HG03460 (cell line): ENCODE data around the gene ZNF662.

Experiments used
- ATAC-seq: cut with Tn5 transposase; IDR thresholded peaks from one replicate; pipeline ENCODE4 v1.9.1; 2021; ENCODE audit not compliant: unreplicated experiment

ZNF662 gene

DNA sequence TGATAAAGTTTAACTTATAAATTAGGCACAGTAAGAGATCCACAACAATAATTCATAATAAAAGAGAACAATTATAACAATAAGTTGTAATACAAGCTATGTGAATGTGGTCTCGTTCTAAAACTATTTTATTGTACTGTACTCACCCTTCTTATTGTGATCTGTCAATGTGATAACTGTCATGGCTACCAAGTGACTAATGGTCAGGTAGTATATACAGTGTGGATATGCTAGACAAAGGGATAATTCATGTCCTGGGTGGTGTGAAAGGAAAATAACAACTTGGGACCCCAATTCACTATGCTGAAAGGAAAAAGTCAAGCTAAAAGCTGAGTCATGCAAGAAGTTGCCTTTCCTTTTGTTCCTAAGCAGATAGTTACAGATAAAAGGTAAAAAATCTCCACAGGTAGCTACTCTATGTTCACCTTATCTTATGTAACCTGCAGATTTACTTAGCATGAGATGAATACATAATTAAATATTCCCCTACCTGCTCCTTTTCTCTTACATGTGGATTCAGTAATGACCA is 19.6 kb upstream of the ZNF662 start:
- ATAC-seq = no peak

DNA sequence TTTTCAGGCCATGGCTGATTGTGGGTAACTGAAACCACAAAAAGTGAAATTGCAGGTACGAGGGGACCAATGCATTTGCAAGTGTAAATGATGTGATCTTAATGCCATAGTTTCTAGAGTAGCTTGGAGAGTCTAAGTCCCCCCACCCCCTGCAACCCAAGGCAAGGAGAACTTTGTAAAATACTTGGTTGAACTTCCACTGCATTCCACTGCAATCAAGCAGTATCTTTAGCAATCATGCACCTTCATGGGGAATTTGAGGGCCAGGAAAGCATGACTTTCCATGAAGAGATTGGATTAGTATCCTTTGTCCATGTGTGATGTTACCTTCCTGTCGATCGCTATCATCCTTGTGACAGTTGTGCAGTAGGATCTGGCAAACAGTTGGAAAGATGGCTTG is 18.9 kb upstream of the ZNF662 start:
- ATAC-seq = no peak

DNA sequence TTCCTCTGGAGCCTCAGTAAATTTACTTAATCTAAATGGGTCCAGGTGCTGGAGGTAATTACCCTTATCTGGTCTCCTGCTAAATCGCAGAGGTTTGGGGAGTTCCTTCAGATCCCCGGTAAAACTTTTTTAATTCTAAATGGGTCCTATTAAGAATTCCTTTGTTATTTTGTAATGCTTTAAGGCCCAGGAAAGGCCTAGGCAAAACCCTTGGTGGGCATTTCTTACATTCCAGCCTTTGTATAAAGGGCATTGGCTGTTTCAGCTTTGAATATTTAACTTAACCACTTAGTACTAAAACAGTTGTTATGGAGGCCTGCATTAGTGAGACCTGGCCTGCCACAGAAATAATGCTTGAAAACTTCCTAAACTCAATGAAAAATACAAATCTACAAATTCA is 14.9 kb upstream of the ZNF662 start:
- ATAC-seq = no peak

DNA sequence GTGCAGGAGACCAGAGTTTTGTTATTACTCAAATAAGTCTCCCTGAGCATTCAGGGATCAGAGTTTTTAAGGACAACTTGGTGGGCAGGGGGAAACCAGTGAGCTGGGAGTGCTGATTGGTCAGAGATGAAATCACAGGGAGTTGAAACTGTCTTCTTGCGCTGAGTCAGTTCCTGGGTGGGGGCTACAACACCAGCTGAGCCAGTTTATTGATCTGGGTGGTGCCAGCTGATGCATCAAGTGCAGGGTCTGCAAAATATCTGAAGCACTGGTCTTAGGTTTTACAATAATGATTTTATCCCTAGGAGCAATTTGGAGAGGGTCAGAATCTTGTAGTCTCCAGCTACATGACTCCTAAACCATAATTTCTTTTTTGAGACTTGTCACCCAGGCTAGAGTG is 13.8 kb upstream of the ZNF662 start:
- no peak for ATAC-seq

DNA sequence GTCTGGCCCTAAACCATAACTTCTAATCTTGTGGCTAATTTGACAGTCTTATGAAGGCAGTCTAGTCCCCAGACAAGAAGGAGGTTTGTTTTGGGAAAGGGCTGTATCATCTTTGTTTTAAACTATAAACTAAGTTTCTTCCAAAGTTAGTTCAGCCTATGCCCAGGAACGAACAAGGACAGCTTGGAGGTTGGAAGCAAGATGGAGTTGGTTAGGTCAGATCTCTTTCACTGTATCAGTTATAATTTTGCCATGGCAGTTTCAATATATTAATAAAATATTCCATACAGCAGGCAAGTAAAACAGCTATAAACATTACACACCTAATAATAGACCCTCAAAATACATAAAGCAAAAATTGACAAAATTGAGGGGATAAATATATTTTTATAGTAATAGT is 13.1 kb upstream of the ZNF662 start:
- ATAC-seq = no peak

DNA sequence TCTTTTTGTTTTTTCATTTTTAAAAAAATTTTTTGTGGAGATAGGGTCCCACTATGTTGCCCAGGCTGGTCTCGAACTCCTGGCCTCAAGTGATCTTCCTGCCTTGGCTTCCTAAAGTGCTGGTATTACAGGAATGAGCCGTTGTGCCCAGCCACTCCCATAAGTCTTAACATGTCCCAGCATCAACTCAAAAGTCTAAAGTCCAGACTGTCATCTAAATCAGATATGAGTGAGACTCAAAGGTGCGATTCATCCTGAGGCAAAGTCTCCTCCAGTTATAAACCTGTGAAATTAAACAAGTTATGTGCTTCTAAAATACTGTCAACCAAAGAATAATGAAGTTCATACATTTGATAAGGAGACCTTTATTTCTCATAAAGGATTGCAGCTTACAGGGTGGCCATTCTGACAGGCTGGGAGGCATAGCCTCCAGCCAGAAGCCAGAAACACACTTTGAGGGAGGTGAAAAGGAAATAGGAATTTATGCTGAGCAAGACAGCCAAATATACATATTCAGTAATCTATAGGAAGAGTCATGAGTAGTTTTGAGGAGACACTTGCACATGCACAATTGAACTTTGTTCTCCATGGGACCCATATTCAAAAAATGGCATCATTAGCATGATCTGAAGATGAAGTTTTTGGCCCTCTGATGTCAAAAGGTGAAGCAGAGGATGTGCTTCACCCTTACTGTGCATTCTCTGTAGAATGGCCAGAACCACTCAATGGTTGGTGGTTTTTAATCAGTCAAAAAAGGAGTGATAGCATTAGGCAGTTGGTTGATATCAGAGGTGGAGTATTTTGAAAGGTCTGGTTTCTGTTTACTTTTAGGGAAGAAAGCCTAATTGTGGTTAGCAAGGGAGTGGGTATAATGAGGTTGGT is 11.0 kb upstream of the ZNF662 start:
- ATAC-seq = no peak

DNA sequence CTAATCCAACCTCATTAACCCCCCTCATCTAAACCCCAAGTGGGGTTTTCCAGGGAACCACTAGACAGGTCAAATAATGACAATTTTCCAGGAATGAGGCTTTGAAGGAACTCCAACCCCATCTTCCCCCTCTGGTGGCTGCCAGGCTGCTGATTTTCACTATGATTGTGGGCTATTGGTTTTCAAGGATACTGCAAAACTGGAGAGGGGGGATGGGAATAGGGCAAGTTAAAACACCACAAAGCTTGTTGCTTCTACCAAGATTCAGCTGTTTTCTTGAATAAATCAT is 10.4 kb upstream of the ZNF662 start:
- ATAC-seq = no peak

DNA sequence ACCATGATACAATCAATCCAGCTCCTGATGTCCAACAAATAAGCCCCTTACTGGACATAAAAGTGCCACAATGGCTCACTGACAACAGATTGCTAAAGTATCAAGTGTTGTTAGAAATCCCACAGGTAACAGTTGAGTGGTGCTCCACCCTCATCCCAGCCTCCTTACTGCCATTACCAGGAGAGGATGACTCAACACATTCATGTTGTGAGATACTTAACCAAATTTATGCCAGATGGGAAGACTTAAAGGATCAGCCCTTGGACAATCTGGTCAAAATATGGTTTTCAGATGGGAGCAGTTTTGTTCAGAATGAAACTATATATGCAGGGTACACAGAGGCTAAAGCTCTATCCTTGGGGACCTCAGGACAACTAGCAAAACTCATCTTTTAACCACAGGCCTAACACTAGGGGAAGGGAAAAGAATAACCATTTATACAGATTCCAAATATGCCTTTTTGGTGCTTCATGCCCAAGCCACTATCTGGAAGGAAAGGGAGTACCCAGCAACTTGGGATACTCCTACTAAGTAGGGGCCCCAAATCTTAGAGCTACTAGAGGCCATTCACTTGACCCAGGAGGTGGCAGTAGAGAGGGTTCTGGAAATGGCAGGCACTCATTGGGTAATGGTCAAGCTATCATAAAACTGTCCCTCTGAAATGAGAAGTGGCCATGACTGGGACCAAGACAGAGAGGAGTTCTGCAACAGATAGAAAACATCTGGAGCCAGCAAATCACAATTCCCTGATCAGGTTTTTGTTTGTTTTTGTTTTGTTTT is 6.9 kb upstream of the ZNF662 start:
- ATAC-seq = no peak

DNA sequence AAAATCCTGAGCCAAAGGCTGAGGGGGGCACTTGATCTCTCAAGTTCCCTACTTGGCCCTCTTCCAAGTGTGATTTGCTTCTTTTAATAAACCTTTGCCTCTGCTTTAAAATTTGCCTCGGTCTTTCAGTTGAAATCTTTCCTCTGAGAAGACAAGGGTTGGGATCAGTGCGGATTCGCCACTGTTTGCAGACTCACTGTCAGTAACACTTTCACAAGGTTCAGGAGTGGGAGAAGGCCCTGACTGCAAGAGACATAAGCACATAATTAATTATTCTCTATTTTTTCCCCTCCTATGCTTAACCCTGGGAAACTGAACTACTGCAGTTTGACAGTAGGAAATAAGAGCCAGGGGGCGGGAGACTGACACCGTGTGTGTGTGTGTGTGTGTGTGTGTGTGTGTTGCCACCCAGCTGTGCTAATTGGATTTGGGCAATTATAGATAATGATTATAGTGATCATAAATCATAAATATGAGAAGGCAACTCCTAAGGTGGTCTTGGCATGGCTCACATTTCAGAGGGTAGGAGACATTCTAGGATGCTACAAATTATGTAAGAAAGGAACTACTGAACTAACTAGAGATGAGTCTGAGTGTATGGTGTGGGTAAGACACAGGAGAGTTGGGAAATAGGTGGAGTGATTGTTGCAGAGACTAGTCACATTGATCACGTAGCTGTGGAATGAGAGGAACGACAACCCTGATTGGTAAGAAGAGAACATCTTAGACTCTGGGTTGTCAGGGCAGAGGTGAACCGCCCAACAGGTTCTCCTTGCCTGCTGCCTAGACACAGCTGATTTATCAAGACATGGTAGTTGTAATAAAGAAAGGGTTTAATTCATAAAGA is 5.5 kb upstream of the ZNF662 start:
- no peak for ATAC-seq

DNA sequence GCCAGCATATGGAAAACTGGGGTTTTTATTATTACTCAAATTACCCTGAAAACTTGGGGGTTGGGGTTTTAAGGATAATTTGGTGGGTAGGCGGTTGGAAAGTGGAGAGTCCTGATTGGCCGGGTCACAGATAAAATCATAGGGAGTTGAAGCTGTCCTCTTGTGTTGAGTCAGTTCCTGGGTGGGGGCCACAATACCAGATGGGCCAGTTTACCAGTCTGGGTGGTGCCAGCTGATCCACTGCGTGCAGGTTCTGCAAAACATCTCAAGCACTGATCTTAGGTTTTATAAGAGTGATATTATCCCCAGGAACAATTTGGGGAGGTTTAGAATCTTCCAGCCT is 4.9 kb upstream of the ZNF662 start:
- no peak for ATAC-seq

DNA sequence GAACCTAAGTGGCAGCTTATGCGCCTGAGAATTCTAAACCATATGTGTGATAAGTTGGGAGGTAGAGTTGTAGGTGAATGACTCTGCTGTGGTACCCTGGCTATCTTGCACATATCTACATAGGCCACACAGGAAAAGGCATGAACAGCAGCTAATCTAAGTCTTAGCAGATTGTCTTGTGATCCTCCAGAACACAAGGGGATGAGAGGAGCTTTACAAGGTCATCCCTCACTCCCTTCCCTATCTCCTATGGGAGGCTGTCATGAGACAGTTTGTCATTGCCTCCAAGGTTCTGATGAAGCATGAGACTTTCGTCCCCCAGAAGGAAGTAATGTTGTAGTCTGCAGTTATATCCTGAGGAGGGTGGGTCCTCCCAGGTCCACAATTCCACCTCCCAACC is 3.7 kb upstream of the ZNF662 start:
- ATAC-seq = no peak

DNA sequence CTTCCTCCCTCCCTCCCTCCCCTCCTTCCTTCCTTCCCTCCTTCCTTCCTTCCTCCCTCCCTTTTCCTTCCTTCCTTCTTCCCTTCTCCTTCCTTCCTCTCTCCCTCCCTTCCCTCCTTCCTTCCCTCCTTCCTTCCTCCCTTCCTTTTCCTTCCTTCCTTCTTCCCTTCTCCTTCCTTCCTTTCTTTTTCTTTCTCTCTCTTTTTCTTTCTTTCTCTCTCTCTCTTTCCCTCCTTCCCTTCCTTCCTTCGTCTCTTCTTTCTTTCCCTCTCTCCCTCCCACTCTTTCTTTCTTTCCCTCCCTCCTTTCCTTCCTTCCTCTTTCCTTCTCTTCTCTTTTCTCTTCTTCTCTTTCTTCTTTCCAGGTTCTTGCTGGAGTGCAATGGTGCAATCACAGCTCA is 1.9 kb upstream of the ZNF662 start:
- no peak for ATAC-seq

DNA sequence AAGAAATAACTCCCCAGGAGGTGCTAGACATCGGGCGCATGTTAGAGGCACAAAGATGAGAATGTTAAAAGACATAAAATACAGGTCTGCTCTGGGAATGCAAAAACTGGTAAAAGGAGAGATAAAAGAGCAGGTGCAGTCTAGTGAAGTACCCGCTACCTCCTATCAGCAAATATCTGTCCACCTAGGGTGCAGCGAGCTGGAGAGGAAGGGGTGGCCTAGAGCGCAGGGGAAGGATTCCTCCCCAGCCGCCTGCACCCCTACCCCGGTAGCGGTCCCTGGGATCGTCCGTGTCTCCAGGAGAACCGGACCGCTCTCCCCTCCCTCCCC is 237 bp upstream of the ZNF662 start:
- no peak for ATAC-seq

DNA sequence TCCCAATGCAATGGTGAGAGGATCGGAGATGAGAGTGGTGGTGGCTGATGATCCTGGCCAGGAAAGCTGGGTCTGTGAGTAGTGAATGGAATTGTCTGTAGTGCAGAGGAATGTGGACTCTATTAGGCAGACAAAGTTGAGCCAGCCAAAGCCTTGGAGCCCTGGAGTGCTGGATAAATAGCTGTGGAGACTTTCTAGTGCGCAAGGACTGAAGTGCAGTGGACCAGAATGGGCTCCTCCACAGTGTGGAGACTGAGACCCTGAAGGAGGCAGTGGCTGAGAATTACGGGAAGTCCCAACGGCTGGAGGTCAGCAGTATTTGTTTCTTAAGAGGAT is 874 bp downstream of the ZNF662 start:
- ATAC-seq = no peak

DNA sequence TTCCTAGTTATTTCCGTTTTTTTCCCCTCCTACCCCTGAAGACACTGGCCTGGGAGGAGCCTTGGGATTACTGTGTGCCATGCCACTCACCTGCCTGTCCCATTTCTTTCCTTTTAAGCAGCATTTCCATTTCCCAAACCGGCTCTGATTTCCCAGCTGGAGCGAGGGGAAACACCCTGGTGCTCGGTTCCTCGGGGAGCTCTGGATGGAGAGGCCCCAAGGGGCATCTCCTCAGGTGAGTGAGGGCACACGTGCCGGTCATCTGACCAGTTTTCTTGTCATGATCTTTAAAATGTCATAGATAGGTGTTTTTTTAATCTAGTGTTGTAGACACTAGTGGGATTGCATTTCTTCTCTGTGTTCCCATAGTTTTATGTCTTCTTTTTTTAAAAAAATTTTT is 2.7 kb downstream of the ZNF662 start:
- ATAC-seq = no peak

DNA sequence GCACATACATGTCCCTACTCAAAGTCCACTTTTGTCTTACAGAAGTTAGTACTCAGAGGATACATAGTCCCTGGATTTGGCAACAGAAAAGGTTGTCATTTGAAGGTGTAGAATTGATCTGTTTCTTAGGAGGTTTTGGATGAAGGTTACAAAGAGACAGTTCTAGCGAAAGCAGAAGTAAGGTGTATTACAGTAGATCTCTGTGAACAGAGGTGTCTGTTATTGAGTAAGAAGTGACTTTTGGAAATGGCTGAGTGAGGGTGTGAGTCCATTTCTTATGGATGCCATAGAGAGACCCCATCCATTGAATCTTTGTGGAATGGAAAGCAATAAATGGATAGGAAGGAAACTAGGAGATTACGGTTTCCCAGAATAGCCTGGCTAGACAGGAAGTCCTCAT is 5.6 kb downstream of the ZNF662 start:
- ATAC-seq = no peak

DNA sequence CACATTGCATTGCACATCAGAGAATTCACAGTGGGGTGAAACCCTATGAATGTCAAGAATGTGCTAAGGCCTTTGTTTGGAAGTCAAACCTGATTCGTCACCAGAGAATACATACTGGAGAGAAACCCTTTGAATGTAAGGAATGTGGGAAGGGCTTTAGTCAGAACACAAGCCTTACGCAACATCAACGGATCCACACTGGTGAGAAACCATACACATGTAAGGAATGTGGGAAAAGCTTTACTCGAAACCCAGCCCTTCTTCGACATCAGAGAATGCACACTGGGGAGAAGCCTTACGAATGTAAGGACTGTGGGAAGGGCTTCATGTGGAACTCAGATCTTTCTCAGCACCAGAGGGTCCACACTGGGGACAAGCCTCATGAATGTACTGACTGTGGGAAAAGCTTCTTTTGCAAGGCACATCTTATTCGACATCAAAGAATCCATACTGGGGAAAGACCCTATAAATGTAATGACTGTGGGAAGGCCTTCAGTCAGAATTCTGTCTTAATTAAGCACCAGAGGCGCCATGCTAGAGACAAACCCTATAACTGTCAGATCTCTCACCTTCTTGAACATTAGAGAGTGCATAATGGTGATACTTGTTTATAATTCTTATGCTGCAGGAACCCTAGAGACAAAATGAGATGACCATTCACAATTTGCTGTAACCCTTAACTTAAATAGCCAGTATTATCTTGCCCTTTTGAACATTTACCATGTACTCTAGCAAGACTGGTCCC is 9.0 kb downstream of the ZNF662 start:
- ATAC-seq = no peak

DNA sequence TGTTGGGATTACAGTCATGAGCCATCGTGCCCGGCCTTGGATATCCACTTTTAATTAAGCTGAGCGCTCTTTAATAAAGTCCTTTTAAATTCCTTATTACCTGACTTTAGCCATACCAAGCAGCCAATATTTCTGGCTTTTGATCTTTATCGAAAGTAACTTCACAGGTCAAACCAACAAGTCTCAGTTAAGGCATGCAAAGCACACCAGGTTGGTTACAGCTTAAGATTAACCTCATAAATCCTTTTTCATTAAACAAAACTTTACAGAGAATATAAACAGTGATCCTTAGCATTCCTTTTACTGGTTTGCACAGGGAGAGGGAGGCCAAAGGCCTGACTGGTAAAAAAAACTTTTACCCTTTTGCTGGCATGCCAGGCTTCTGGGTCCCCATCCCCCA is 17.7 kb downstream of the ZNF662 start:
- ATAC-seq = no peak

DNA sequence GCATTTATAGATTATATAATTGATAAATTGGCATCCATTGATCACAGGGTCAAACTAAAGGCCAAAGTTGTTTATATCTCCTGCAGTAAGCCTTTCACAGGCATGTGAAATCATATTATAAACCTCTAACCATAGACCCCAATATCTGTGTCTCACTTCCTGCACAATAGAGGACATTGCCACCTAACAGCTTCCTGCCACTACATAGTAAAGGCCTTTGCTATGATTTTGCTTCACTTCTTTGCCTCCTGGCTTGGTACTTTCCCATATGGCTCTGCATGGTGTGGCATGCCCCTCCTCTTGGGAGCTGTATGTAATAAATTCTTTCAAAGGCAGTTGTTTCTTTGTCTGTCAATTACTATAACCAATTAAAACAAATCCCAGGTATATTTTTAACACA is 20.4 kb downstream of the ZNF662 start:
- no peak for ATAC-seq

DNA sequence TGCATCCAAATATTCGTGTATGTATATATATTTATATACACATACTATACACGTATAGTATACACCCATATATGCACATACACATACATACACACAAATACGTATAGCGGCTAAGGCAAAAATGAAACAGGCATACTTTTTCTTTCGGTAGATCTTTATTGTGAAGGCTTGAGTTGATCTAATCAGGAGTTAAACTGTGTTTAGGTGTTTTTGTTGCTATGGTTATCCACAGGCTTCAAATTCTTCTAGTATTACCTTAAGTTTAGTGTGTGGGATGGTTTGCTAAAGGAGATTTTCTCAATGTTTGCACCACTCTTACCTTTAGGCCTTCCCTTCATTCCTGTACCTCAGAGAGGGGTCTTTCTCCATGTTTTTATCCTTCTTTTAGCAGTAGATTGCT is 28.2 kb downstream of the ZNF662 start:
- ATAC-seq = no peak

DNA sequence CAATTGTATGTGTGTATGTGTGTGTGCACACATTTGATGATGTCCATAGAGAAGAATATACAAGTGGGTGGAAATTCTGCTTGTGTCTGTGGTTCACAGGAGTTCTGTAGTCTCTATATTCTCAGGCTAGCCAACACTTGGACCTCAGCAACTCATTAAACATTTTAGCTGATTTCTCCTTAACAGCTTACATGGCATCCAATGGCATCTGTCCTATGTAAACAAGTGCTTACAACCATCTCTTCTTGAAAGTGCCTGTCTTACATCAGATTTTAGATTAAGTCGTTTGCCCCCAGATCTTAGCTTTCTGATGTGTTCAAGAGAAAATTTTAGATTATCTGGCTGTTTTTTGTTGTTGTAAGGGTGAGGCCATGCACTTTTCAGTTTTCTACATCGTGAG is 29.0 kb downstream of the ZNF662 start:
- no peak for ATAC-seq
